Prostate gland (tissue), 2 donors: ENCODE data around the gene TBC1D14. TPM values are rescaled to one million over a fixed set of nuclear protein-coding genes. Genes with fewer than 3 reads are reported as not detected.

Experiments used
- DNase-seq: peaks from one replicate; pipeline ENCODE4 v3.0.0-alpha.2; 2019; ENCODE audit warnings: low spot score
- H3K27ac ChIP-seq, 2 donors: fragments of 200-600 bp; sonication (generic); 2 replicates each; pipeline ENCODE4 v1.5.1; 2017 to 2019
- H3K27me3 ChIP-seq: fragments of 200-600 bp; sonication (generic); replicated peaks from 2 replicates; pipeline ENCODE4 v1.5.1; 2019; ENCODE audit not compliant: insufficient read depth
- H3K36me3 ChIP-seq, 2 donors: fragments of 200-600 bp; sonication (generic); 1 replicate in 1 of 2; 2 replicates in 1 of 2; pipeline versions ENCODE4 v1.5.1 to v1.8.1; 2017 to 2019
- H3K4me1 ChIP-seq: fragments of 200-600 bp; sonication (generic); replicated peaks from 2 replicates; pipeline ENCODE4 v1.5.1; 2019
- H3K4me3 ChIP-seq, 2 donors: fragments of 200-600 bp; sonication (generic); 2 replicates each; pipeline ENCODE4 v1.5.1; 2017 to 2019
- H3K9me3 ChIP-seq: fragments of 200-600 bp; sonication (generic); 2 replicates; pipeline ENCODE4 v1.5.1; 2017
- POLR2A ChIP-seq: fragments of 450-650 bp; IDR thresholded peaks from one replicate; pipeline ENCODE4 v1.6.1; 2016; ENCODE audit warnings: antibody characterized with exemption, mild to moderate bottlenecking
- POLR2AphosphoS5 ChIP-seq: sonication (generic); formaldehyde crosslinking; IDR thresholded peaks from one replicate; pipeline ENCODE4 v1.6.1; 2017; ENCODE audit warnings: antibody characterized with exemption
- WGBS: methylation state at CpG from one replicate; pipeline ENCODE4 v1.1.5; 2018; 5-methylcytosine and 5-hydroxymethylcytosine counted together
- intact Hi-C: fragments of 100-400 bp; cut with DNase I; formaldehyde crosslinking; loops from one replicate; pipeline ENCODE4 v1.14.2; 2022
- total RNA-seq, 2 donors: library from RNA; depleted of rRNA; stranded (reverse); fragments of >200 nt; gene quantifications; one replicate each; pipeline ENCODE4 v1.1.0, GENCODE V29; 2016
- TF ChIP-seq, protein P1 (sequence below), 4 experiments: fragments of 200-600 bp in 2 of 4; fragments of 450-650 bp in 2 of 4; sonication (generic) in 2 of 4; IDR thresholded peaks; 1 replicate in 3 of 4; 2 replicates in 1 of 4; pipeline ENCODE4 v1.5.1; 2016 to 2019; ENCODE audit warnings: antibody characterized with exemption in 4 of 4, mild to moderate bottlenecking in 2 of 4, moderate library complexity in 2 of 4

The TBC1D14 gene
- total RNA-seq, 2 donors from 2014 or later = 56.2 to 90.5 TPM

DNA sequence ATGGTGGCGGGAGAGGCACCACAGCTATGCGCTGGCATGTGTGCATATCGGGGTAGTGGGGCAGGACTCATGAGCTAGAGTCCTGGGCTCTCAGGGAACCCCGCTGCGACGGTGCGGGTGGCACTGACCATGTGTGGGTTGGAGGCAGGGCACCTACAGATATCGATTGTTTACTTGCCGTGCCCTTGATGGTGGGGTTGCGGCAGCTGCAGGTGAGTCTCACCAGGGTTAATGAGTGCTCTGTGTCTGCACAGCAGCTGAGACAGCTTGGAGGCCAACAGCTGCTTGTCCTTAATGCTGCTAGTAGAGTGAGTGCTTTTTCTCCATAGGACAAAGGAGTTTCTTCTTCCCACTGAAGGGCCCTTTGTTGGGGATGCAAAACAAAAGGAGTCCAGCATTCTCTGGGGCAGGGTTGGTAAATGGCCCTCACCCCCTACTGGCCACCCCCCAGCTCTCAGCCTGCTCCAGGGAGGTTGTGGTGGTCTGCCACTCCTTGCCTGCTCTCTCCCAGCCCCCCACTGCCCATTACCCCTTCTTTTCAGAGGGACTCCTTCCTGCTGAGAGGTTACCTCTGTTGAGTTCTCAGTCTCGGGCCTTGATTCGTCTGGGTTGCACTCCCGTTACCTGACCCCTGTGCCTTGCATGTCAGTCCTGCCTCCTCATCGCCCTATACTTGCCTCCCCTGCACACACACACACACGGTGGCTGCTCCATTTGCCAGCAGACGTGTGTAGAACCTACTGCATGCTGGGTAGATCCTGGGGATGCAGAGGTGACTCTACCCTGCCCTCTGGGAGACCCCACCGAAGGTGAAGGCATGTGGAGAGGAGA is 52.8 kb downstream of the TBC1D14 start:
- 87% methylated on average over 17 of the region's 17 CpGs for WGBS
- Histone ChIP-seq H3K9me3 (no peaks in the 10 kb centered on the region), H3K4me1 (peaks cover 4% of the 10 kb centered on the region), H3K27ac (no peak overlapping the region), H3K27me3 (no peaks in the 10 kb centered on the region), H3K4me3 (no peak overlapping the region), H3K36me3 (no peaks in the 10 kb centered on the region)
- TF ChIP-seq POLR2AphosphoS5 = no peak
- TF ChIP-seq POLR2A = no peak
- TF ChIP-seq, protein P1, sequence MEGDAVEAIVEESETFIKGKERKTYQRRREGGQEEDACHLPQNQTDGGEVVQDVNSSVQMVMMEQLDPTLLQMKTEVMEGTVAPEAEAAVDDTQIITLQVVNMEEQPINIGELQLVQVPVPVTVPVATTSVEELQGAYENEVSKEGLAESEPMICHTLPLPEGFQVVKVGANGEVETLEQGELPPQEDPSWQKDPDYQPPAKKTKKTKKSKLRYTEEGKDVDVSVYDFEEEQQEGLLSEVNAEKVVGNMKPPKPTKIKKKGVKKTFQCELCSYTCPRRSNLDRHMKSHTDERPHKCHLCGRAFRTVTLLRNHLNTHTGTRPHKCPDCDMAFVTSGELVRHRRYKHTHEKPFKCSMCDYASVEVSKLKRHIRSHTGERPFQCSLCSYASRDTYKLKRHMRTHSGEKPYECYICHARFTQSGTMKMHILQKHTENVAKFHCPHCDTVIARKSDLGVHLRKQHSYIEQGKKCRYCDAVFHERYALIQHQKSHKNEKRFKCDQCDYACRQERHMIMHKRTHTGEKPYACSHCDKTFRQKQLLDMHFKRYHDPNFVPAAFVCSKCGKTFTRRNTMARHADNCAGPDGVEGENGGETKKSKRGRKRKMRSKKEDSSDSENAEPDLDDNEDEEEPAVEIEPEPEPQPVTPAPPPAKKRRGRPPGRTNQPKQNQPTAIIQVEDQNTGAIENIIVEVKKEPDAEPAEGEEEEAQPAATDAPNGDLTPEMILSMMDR (IDR thresholded peaks at IDR 0.05) = no peak
- DNase-seq = no peak
- intact Hi-C loops = no loop called here

DNA sequence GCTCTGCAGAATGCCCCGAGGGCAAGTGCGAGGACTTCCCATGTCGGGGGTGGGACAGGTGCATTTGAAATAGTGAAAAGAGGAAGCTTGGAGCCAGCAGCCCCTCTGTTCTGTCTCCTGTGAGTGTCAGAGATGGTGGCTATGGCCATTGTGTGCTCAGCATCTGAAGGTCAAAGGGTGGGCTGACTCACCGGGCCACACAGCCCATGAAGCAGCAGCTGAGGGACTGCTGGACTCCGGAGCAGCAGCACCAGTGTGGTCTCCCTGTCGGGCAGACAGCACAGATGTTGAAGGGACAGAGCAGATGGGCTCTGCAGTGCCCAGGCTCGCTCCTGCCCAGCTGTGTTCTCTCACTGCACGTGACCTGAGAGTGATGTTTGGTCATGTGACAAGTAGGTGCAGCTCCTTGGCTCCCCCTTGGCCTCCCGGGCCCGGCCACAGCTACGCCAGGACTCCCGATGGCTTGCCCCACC is 53.5 kb downstream of the TBC1D14 start:
- no peak for DNase-seq
- intact Hi-C loops = no loop called here
- no peaks in the 10 kb centered on the region for H3K4me1 ChIP-seq

DNA sequence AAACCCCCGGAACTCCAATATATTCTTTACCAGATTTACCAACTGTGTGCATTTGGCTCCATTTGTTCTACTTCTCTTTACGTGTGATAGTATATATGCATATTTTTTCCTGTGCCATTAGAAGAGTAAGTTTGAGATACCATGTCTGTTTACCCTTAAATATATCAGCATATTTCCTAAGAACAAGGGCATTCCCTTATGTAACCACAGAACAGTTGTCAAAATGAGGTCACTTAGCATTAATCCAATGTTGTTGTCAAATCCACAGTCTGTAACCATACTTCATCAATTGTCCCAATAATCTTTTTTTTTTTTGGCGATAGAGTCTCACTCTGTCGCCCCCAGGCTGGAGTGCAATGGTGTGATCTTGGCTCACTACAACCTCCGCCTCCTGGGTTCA is 55.2 kb downstream of the TBC1D14 start:
- Histone ChIP-seq H3K9me3 (no peaks in the 10 kb centered on the region), H3K27ac (no peak overlapping the region), H3K36me3 (no peaks in the 10 kb centered on the region), H3K27me3 (no peaks in the 10 kb centered on the region), H3K4me1 (no peaks in the 10 kb centered on the region), H3K4me3 (no peak overlapping the region)
- TF ChIP-seq, protein P1 (IDR thresholded peaks at IDR 0.05) = no peak
- TF ChIP-seq POLR2AphosphoS5 = no peak
- no peak for TF ChIP-seq POLR2A
- intact Hi-C loops = no loop called here
- no peak for DNase-seq
- WGBS = 90% methylated on average over 5 of the region's 5 CpGs

More for the DNA sequence above, 53.5 kb downstream of the TBC1D14 start:
- TF ChIP-seq, protein P1 (IDR thresholded peaks at IDR 0.05) = no peak
- TF ChIP-seq POLR2AphosphoS5 (no peak), POLR2A (no peak)
- Histone ChIP-seq H3K9me3 (no peaks in the 10 kb centered on the region), H3K36me3 (no peaks in the 10 kb centered on the region), H3K27ac (no peak overlapping the region), H3K4me3 (no peak overlapping the region), H3K27me3 (no peaks in the 10 kb centered on the region)
- 78% methylated on average over 12 of the region's 12 CpGs for WGBS

DNA sequence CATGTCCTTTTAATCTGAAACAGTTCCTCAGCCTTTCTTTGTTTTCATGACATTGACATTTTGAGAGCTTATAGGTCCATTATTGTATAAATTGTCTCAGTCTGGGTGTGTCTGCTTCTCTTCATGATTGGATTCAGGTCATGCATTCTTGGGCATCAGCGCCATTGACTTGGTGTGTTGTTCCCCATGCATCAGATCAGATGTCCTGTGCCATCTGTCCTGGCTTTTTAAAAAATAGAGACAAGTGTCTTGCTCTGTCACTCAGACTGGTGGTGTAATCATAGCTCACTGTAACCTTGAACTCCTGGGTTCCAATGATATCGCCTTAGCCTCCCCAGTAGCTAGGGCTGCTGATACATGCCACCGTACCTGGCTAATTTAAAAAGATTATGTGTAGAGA is 55.7 kb downstream of the TBC1D14 start:
- peak overlapping the region in 1 of 2 donors; percentile 43 for H3K27ac ChIP-seq
- intact Hi-C loops = no loop called here
- no peaks in the 10 kb centered on the region for H3K9me3 ChIP-seq
- H3K4me3 ChIP-seq = no peak overlapping the region
- H3K36me3 ChIP-seq = no peaks in the 10 kb centered on the region
- no peaks in the 10 kb centered on the region for H3K27me3 ChIP-seq
- no peaks in the 10 kb centered on the region for H3K4me1 ChIP-seq
- no peak for DNase-seq
- WGBS = 96% methylated on average over 3 of the region's 3 CpGs
- TF ChIP-seq POLR2AphosphoS5 (no peak), POLR2A (no peak)
- TF ChIP-seq, protein P1 (IDR thresholded peaks at IDR 0.05) = no peak
